ENCODE data around the gene ZDHHC13. TPM values are rescaled to one million over a fixed set of nuclear protein-coding genes. Genes with fewer than 3 reads are reported as not detected.

Gene ZDHHC13
- total and polyA plus RNA-seq, 10 of the 15 experiments (the other 5 are each of a cell fraction or from before 2014, with no cell fraction given) = 8.5 to 34.2 (median 20.4) TPM

DNA sequence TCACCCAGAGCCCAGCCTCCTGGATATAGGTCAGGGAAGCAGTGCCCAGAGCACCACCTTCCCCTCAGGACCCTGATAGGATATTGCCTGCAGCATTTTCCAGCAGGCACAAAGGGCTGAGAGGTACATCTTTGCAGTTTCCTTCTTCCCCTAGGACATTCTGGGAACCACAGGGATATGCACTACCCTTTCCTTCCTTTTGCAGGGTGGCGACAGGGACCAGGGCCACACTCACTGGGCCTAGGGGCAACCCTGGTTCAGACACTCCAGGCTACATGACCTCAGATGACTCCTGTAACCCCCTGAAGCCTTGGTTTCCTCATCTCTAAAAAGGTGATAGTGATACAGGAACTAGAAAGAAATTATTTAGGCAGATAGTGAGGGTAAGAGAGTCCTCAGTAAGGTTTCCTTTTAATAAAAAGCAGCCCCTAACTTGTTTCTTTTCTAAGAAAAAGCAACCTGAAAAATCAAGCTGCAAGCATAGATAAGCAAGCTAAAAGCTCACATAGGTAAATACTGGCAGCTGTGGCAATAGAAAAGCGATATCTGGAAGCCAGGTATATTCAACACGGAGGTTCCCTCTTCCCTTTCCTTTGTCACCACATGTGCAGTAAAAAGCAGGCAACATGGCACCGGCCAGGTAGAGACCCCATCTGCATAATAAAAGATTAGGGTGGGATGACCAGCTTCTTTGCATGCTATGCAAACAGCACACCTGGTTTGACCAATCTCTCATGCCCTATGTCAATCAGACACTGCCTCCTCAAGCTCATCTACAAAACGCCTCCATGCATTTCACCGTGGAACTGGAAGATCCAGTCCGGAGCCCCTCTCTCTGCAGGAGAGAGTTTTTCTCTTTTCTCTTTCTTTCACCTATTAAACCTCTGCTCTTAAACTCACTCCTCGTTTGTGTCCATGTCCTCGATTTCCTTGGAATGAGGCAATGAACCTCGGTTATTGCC is 43.2 kb upstream of the ZDHHC13 start (continued):
- TF ChIP-seq, protein P1, sequence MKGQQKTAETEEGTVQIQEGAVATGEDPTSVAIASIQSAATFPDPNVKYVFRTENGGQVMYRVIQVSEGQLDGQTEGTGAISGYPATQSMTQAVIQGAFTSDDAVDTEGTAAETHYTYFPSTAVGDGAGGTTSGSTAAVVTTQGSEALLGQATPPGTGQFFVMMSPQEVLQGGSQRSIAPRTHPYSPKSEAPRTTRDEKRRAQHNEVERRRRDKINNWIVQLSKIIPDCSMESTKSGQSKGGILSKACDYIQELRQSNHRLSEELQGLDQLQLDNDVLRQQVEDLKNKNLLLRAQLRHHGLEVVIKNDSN (IDR thresholded peaks at IDR 0.05; ENCODE audit: borderline replicate concordance, extremely low read length, insufficient read depth, low read depth, low read length) = no peak

DNA sequence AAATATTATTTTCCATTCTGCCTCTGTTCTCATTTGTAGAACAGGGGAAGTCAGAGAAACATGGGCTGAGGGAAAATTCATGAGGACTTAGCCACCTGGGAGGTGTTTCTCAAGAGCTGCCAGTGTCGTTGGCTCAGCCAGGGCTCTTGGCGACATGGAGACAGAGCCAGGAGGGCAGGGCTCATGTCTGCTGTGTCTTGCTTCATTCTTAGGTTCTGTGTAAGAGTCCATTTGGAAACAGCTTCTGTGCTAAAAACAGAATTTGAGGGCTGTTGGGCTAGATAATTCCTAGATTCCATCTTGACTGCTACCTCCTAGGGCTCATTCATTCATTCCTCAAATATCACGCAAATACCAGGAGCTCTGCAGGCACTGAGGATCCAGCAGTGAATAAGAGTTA is 41.3 kb upstream of the ZDHHC13 start:
- 66% methylated on average over 3 of the region's 3 CpGs for WGBS (ENCODE audit: insufficient coverage, insufficient replicate concordance, low lambda C conversion rate, missing lambda C conversion rate)
- no peak overlapping the region for H3K9ac ChIP-seq (ENCODE audit: control insufficient read depth, insufficient read depth, low read length)
- ChIA-PET POLR2A (interaction anchor here (1.0 kb wide), 1 partner anchor 165 kb away, joined by 3 read pairs; the partner anchor contains the start of gene E2F8), SMC1A (ENCODE audit: uncharacterized antibody, unreplicated experiment) (interaction anchor here (1.0 to 1.9 kb wide), 5 partner anchors 13 to 479 kb away, joined by 3 to 5 read pairs (median 4); no protein-coding TSS in a partner anchor), CTCF (interaction anchor here (0.7 to 5.1 kb wide), 18 partner anchors 8 to 484 kb away, joined by 3 to 26 read pairs (median 7); partner anchors contain the start of genes MRGPRX2 and ZDHHC13), RAD21 (ENCODE audit: unreplicated experiment) (interaction anchor here (1.8 to 2.5 kb wide), 3 partner anchors 41 to 478 kb away, joined by 5 to 8 read pairs (median 7); partner anchors contain the start of gene ZDHHC13)
- intact Hi-C loops (cut with micrococcal nuclease; ENCODE audit: unreplicated experiment) = loop anchor here (5.0 to 10.0 kb wide), 3 partner anchors 42 to 829 kb away; partner anchors contain the start of genes E2F8 and ZDHHC13
- no peak overlapping the region for H2AFZ ChIP-seq (ENCODE audit: control insufficient read depth, low read depth, low read length)
- no peaks in the 10 kb centered on the region for H3K36me3 ChIP-seq (ENCODE audit: control insufficient read depth in 2 of 2, insufficient read depth in 2 of 2, low read length in 1 of 2)
- no peak for FAIRE-seq
- DNase-seq (ENCODE audit: low read depth, low spot score) = no peak
- no peak overlapping the region for H3K27ac ChIP-seq (ENCODE audit: control insufficient read depth, insufficient read depth)
- no peaks in the 10 kb centered on the region for H3K4me1 ChIP-seq (ENCODE audit: control insufficient read depth, insufficient read depth, low read length)
- H3K79me2 ChIP-seq (ENCODE audit: control insufficient read depth, insufficient read depth, low read length) = no peaks in the 10 kb centered on the region
- no peak for ATAC-seq
- H3K9me3 ChIP-seq (replicated peaks; ENCODE audit: control insufficient read depth, insufficient read depth, low read length) = no peaks in the 10 kb centered on the region
- in situ Hi-C loops (cut with MboI) = loop anchor here (10.0 kb wide), 1 partner anchor 829 kb away; no protein-coding TSS in a partner anchor
- no peaks in the 10 kb centered on the region; a peak in 1 of 4 replicates for H3K27me3 ChIP-seq (replicated peaks in 1 of 2; ENCODE audit: control insufficient read depth in 2 of 2, insufficient read depth in 2 of 2, low read length in 1 of 2)
- H4K20me1 ChIP-seq (ENCODE audit: control insufficient read depth, insufficient read depth) = peaks cover 2% of the 10 kb centered on the region; the same call in 1 of the 2 replicates
- no peak overlapping the region for H3K4me2 ChIP-seq (ENCODE audit: control insufficient read depth, insufficient read depth)
- no peak overlapping the region for H3K4me3 ChIP-seq
- BruUV-seq (replicated peaks) = no TSS peak
- TF ChIP-seq ESRRA (IDR thresholded peaks at IDR 0.05; ENCODE audit: low read length) (no peak), IKZF2 (IDR thresholded peaks at IDR 0.05) (no peak), RUNX3 (IDR thresholded peaks at IDR 0.05; ENCODE audit: low read length) (no peak), FOXM1 (IDR thresholded peaks at IDR 0.05; ENCODE audit: low read depth, low read length) (no peak), JUNB (IDR thresholded peaks at IDR 0.05) (no peak)
- TF ChIP-seq, protein P2, sequence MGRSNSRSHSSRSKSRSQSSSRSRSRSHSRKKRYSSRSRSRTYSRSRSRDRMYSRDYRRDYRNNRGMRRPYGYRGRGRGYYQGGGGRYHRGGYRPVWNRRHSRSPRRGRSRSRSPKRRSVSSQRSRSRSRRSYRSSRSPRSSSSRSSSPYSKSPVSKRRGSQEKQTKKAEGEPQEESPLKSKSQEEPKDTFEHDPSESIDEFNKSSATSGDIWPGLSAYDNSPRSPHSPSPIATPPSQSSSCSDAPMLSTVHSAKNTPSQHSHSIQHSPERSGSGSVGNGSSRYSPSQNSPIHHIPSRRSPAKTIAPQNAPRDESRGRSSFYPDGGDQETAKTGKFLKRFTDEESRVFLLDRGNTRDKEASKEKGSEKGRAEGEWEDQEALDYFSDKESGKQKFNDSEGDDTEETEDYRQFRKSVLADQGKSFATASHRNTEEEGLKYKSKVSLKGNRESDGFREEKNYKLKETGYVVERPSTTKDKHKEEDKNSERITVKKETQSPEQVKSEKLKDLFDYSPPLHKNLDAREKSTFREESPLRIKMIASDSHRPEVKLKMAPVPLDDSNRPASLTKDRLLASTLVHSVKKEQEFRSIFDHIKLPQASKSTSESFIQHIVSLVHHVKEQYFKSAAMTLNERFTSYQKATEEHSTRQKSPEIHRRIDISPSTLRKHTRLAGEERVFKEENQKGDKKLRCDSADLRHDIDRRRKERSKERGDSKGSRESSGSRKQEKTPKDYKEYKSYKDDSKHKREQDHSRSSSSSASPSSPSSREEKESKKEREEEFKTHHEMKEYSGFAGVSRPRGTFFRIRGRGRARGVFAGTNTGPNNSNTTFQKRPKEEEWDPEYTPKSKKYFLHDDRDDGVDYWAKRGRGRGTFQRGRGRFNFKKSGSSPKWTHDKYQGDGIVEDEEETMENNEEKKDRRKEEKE (IDR thresholded peaks at IDR 0.05) = no peak
- TF ChIP-seq, protein P3, sequence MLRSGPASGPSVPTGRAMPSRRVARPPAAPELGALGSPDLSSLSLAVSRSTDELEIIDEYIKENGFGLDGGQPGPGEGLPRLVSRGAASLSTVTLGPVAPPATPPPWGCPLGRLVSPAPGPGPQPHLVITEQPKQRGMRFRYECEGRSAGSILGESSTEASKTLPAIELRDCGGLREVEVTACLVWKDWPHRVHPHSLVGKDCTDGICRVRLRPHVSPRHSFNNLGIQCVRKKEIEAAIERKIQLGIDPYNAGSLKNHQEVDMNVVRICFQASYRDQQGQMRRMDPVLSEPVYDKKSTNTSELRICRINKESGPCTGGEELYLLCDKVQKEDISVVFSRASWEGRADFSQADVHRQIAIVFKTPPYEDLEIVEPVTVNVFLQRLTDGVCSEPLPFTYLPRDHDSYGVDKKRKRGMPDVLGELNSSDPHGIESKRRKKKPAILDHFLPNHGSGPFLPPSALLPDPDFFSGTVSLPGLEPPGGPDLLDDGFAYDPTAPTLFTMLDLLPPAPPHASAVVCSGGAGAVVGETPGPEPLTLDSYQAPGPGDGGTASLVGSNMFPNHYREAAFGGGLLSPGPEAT (IDR thresholded peaks at IDR 0.05; ENCODE audit: low read depth) = no peak
- TF ChIP-seq, protein P4, sequence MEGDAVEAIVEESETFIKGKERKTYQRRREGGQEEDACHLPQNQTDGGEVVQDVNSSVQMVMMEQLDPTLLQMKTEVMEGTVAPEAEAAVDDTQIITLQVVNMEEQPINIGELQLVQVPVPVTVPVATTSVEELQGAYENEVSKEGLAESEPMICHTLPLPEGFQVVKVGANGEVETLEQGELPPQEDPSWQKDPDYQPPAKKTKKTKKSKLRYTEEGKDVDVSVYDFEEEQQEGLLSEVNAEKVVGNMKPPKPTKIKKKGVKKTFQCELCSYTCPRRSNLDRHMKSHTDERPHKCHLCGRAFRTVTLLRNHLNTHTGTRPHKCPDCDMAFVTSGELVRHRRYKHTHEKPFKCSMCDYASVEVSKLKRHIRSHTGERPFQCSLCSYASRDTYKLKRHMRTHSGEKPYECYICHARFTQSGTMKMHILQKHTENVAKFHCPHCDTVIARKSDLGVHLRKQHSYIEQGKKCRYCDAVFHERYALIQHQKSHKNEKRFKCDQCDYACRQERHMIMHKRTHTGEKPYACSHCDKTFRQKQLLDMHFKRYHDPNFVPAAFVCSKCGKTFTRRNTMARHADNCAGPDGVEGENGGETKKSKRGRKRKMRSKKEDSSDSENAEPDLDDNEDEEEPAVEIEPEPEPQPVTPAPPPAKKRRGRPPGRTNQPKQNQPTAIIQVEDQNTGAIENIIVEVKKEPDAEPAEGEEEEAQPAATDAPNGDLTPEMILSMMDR (IDR thresholded peaks at IDR 0.05 in 2 of 3, conservative IDR thresholded peaks at IDR 0.05 in 1 of 3; ENCODE audit: control insufficient read depth in 2 of 3, extremely low read depth in 1 of 3, insufficient read depth in 1 of 3, low read depth in 3 of 3, low read length in 3 of 3) = no peak
- TF ChIP-seq, protein P5, sequence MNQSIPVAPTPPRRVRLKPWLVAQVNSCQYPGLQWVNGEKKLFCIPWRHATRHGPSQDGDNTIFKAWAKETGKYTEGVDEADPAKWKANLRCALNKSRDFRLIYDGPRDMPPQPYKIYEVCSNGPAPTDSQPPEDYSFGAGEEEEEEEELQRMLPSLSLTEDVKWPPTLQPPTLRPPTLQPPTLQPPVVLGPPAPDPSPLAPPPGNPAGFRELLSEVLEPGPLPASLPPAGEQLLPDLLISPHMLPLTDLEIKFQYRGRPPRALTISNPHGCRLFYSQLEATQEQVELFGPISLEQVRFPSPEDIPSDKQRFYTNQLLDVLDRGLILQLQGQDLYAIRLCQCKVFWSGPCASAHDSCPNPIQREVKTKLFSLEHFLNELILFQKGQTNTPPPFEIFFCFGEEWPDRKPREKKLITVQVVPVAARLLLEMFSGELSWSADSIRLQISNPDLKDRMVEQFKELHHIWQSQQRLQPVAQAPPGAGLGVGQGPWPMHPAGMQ (IDR thresholded peaks at IDR 0.05; ENCODE audit: borderline replicate concordance) = no peak
